Hematopoietic multipotent progenitor cell treated with erythropoietin and hydrocortisone succinate and interleukin-3 and kit ligand, for 6 days (in vitro differentiated cells): Measurements from ENCODE around the gene FRMD4A.

ENCODE experiments used
- DNase-seq: peaks from one replicate; pipeline ENCODE4 v3.0.0-alpha.2; 2015

FRMD4A gene

DNA sequence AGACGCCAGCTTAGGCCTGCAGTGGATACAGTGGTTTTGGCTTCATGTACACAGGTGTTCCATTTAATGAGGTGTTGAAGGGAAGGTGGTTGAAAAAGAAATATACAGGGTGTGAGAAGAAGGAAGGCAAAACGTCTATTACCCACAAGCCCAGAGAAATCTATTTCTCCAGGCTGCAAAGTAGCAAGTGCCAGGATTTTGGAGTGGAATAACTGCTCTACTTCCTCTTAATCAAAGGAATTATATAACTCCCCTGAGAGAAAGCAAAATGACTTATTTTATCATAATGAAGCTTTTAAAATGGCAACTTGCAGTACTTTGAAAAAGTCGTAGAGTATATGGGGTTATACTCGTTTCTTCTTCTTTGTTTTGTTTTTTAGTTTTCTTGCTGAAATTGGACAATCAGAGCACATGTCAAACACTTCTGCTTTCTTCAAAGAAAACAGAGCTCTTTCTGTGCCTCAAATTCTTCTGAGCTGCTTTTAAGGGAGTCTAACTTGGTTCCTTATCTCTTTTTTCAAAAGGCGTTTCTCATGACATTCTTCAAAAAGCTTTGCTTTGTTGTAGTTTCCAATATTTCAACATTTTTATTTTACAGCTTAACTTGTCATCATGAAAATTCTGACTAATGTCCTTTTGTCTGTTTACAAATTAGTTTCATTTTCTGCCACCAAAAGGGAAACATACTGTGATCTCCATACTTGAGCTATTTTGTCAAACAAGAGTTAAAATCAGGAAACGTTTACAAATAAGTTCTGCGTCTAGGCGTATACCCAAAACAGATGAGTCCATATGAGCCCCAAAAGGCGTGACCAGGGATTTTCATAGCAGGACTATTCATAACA lies 289.7 kb downstream of the FRMD4A start:
- DNase-seq, result no peak

DNA sequence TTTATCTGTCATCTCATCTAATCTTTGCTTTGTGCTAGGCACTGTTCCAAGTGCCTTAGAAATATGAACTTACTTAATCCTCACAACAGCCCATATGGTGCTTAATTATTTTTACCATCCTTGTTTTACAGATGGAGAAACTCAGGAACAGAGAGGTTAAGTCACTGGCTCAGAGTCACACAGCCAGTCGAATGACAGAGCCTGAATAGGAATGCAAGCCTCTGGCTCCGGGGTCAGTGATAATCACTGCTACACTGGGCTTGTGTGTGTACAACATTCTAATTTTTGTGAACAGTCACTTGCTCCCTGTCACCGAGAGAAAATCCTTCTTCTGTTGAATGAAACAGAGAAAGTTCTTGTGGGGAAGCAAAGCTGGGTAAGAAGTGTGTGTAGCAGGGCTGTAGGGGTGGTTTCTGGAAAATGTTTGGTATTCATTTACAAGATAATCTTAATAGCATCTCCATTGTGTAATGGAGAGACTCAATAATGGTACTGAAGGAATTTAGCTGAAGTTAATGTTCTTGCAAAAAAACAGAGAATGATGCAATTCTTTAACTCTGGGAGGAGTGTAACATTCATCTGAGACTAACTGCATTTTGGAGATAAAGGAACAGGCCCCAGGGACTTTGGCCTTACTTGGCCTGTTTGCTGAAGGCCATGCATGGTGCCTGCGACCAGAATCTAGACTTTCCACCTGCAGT lies 290.6 kb downstream of the FRMD4A start:
- no peak for DNase-seq

DNA sequence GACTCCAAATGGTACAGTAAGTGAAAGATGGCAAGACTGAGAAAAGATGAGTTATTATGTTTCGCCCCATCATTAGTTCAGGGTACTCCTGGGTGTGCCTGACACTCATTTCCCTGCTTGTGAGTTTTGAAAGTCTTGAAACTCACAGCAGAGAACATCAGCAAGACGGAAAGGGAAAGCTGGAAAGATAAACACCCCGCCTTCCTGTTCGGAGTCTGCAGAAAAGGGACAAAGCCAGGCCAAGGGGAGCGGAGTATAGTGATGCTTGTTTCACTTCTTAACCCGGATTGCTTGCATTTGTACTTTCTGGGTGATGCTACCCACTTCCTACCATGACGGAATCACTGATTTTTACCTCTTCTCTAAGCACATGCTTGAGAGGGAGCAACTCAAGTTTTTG lies 294.5 kb downstream of the FRMD4A start:
- DNase-seq, result no peak

DNA sequence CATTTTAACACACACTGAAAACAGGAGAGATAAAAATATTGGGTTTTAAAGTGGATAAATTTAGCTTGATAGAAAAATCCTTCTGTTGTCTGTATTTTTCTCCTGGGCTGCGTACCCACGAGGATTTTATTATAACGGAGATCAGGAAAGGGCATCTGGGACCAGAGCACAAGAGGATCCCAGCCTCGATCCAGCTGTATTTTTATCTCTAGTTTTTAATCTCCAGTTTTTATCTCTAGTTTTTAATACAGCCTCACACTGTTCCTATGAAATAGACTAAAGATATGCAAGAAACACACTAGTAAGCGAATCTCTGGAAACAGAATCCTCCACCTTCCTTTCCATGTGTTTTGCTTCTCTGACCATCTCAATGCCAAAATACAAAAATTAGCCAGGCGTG lies 295.2 kb downstream of the FRMD4A start:
- DNase-seq, result no peak

DNA sequence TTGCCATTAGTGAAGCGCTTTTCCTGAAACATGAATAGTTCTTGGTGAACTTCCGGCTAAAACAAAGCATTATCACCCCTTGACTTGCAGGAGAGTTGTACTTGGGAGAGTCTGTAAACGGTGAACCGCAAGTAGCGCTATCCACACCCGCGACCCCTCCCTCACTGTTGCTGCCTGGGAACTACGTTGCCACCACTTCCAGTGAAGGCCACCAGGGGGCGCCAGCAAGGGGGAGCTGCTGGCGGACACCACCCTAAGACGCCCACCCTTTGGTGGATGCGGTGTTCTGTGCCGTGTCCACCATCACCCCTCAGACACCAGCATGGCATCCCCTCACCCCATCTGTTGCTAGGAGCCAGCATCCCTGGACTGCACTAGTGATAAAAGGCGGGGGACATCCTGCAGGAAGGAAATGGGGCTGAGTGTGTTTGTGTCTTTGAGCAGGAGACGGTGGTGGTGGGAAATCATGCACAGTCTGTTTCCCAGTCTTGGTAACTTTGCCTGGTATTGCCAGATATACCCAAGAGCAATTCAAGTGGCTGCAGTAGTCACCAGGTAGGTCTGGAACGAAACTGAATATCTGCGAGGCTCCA lies 298.2 kb downstream of the FRMD4A start:
- peak; percentile 30 for DNase-seq

DNA sequence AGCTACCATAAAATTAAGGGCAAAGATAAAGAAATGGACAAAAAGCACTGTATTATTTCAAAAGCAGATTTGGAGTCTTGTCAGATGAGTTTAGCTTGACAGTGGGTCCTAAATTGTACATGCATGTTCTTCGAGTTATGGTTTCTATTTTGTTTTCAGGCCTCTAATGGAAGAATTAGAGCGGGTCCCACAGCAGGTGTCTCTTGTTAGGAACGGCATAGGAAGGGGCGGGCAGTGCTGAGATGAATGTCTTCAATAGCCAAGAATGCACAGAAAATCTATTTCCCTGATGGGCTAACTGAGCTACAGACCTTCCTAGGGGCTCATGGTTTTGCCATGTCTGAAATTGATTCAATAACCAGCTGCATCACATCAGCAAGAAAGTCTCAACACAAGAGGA lies 304.4 kb downstream of the FRMD4A start:
- no peak for DNase-seq

DNA sequence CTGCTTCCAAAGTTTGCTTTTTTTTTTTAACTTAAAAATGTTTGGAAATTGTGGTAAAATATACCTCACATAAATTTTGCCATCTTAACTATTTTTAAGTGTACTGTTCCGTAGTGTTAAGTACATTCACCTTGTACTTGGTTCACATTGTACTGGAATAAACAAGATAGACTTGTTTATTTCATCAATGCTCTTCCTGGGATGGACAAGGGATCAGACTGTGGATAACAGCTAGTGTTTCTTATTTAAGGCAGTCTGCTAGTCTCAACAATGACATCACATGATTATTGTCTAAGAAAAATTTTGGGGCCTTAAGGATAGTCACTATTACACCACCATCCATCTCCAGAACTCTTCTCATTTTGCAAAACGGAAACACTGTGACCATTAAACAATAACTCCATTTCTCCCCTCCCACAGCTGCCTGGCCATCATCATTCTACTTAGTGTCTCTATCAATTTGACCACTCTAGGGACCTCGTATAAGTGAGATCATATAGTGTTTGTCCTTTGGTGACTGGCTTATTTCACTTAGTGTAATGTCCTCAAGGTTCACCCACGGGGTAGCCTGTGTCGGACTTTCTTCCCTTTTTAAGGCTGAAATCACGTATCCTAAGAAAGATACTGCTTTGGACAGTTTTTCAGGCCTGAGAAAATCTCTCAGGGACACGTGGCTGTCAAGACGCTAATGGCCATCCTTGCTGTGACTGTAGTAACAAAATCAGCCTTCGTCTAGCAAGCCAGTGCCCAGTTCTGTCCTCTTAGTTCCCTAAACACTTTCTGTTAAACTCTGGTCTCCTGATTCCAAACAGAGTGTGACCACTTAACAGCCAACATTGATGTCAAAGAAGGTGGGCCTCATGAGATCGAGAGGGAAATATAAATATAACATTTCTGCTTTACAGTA lies 305.2 kb downstream of the FRMD4A start:
- DNase-seq, result no peak

DNA sequence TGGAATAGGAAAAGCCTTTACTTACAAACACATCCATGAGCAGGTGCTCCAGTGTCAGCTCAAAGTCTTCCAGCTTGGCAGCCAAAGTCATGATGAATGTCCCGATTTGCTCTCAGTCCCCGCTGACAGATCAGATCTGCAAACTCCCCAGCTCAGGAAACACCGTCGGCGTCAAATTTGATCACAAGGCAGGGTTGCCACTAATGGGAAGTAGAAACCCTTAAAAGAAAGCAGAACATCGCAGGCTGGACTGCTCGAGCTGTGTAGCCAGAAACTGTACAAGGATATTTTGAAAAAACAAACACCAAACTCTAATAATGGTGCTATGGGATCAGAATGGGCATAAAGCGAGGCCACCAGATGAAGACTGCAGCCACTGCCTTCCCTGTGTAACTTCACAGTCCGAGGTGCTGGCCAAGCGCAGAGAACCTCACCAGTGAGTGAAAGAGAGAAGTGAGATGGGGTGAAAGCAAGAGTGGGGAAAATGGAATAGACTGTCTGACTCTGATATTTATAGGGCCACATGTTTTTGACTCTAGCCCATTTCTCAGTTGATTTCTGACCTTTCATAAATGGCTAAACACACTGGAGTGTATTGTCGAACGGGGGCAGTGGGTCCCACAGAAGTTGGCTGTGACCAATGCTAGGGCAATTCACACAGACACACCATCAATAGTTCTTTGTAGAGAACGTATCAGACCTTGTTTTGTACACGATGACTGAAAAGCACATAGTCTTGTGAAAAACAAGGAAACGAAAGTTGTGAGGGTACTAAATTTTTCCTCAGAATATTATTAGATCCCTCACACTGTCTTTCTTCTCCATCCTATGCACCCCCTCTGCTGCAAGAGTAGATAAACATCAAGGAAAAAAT lies 306.2 kb downstream of the FRMD4A start:
- no peak for DNase-seq

DNA sequence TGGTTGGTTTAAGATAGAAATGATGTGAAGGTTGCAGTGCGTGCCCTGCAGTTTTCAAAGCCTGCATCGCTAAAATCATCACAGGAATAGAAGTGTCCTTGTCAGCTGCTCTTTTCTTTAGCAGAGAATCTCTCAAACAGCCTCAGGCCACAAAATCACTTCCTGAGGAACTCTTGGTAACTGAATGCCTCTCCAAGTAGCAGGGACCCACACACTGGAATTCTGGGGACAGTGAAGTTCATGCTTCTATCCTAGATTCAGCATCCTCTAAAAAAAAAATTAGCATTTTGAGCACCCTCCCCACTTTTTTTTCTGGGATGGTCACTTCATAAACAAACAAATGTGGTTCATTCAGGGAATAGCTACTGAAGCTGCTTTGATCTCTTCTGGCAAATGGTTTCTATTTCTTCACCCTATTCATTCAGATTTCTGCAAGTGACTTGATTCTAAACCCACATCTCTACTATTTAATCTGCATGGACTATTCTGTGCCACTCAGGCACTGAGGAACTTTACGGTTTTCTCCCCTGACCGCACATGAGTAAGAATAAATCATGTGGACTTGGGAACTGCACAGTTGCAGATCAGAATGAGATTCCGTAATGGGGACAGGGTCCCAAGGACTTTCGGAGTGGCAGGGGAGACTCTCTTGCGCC lies 306.9 kb downstream of the FRMD4A start:
- DNase-seq, result no peak

DNA sequence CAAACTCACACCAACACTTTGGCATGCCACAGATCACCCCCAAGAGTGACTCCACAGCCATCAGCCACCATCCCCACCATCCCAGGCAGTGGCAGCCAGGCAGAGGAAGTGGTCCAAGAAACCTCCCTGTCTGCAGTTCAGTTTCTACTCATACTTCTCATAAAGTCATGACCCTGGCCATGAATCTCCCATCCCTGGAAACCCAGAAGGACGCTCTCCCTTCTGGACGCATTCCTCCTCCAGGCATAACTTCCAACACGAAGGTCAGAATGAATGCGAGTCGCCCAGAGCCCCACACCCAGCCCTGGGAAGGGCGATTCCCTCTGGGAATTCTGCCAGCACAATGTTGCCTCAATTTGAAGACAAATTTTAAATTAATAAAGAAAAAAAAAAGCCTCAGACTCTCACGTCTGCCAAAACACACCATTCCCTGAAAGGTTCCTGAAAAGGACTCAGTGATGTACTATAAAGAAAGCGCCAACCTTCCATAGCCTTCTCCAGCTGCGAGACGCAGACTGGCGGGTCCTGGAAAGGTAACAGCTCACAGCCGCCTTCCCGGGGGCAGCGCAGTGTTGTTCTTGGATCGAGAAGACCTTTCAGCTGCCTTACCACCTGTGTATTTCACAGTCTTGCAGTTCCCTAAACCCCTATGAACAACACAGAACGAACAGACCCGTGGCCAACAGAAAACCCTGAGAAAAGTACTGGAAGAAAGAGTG lies 307.6 kb downstream of the FRMD4A start:
- no peak for DNase-seq

DNA sequence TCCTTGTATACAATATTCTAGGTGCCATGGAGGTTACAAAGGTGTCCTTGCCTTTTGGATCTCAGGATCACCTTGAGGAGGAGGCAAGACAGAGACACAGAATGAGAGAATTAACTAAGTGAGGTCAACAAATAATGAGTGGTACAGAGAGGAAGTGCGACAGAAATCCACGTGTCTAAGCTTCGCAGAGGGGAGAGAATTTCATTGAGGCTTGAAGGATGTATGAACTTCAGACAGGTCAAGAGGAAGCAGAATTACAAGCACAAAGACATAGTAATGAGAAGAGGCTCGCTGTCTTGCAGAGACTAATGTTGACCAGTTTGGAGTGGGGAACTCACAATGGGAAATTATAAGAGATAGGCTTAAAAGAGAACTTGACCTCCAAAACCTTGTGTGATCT lies 308.7 kb downstream of the FRMD4A start:
- DNase-seq, result no peak

DNA sequence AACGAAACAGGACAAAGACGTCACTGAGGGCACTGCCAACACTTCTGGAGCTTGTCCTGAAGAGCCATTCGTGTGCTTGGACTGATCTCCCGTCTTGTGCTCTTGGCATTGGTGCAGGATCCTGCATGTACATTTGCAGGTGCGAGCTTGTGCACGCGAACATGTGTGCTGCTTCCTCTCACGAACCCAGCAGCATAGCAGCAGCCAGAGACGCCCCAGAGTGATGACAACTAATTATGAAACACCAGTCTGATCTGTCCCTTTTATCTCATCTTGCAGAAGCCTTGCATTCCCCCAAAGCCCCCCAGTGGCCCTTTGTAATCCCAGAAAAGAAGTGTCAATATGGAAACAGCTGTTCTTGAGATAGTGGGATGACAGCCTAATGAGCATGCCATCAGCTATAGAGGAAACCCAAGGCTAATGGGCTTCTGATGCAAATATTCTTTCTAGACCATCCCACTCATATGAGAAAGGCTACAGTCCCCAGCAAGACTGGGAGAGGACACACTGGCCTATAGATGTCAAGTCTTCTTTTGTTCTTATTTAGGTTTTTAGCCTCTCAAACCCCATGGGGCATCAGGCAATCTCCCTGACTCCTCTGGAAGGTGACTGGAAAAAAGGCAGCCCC lies 310.6 kb downstream of the FRMD4A start:
- no peak for DNase-seq

DNA sequence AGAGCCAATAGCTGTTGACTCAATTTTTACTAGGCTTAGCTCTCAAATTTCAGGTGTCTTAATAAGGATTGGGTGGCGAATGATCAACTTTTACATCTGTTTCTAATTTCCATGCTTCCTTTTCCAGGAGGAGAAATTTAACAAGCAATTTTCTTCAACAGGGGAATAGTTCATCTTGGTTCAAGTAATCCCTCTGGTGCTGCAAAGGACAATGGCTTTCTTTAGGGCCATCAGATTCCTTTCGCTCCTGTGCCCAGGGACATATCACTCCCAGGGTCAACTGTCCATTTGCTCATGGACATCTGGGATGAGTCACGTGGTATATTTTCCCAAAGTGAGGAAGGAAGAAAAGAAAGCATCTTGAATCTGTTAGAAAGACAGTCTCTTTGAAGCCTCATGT lies 313.3 kb downstream of the FRMD4A start:
- no peak for DNase-seq

DNA sequence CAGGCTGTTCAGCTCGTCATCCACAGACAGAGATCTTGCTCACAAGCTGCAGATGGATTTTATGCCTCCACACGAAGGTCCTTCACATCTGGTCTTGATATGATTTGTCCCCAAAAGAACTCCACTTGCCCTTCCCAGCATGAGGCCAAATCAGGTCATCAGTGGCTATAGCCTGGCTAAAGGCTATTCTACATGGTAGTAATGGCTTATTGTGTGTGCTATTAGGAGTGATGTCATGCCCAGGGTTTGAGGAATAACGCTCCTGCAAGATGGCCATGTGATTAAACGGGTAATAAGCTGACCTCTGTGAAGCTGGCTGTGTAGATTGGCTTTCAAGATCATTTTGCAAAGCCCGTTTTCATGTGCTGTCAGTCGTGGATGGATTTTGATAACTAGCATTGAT lies 313.8 kb downstream of the FRMD4A start:
- no peak for DNase-seq

DNA sequence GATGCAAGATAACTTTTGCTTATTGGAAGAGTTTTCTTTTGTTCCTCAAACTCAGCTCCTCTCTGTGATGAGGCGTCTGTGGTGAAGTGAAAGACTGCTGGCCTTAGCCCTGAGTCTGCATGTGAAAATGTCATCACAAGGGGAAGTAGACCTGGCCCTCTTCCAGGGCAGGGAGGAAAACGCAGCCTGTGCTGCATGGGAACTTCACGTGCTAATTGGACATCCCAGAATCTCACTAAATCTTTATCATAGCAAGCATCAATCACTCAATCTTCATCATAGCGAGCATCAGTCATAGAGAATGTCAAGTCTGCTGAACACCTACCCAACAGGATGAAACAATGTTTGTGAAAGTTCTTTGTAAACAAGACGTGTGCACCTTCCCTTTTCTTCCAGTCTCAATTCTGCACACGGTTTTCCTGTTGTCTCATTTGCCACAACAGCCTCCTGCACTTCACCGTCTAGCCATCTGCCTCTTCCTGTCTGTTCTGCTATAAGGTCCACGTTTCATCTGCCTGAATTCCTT lies 314.6 kb downstream of the FRMD4A start:
- no peak for DNase-seq

DNA sequence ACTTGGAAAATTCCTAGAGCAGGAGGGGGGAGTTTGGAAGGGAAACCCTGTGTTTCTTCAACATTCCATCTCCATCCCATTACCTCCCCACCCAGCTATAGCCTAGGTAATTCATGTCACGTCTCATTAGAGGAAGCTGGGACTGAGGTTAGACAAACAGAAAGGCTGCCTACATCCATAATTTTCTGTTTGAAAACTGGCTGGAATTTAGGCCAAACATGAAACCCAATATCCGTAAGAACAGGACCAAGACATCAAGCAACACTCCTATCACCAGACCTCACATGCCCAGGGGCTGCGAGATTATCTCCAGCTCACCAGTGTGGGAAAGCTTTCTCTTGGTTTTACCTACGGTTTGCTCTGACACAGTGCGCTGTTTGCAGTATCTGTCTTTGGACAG lies 316.3 kb downstream of the FRMD4A start:
- DNase-seq, result no peak

DNA sequence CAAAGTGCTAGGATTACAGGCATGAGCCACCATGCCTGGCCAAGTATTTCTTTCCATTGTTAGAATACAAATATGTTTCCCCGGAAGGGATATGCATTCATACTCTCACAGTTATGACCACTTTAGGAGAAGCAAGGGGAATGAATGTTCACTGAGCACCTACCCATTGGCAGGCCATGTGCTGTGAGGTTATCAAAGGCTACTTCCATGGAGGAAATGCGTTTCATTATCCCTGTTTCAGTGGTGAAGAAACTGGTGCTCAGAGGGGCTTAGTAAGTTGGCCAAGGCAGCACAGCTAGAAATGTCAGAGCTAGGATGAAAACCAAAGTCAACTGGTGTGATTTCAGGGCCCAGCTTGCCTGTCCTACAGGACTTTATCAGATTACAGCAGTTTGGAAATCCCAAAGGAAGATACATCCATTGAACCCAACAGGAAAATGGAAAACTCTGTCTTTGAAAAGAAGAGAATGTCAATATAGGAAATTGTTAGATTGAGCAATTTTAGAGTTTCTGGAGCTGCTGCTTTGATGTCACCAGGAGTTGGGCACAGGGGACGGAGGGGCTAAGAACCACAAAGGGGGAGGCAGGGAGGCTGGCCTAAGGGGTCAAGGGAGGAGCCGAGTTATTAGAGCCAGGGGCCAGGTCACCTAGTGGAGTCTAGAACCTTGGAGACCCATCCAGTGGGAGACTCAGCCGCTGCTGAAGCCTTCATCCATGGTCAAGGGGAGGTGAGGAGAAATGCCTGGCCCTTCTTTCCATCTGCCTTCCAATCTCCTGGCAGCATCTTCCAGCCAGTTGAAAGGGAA lies 319.8 kb downstream of the FRMD4A start:
- DNase-seq, result no peak

DNA sequence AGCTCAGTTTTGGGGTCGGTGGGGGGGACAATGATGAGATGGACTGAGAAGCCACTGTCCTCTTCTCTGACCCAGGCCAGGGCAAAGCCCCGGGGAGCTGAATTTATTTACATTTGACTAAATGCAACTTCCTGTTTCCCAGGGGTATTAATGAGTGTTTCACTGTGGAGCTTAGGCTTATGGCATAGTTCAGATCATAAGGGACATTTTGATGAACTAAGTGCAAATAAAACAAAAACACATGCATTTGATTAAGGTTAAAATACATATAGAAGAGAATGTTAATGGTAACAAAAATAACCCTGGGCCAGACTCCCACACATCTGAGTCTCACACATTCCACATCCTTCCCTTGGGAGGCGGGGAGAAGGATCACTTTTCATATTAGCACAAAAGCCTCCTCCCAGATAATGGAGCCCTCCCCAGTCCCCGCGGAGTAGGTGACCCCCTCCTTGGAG lies 320.6 kb downstream of the FRMD4A start:
- DNase-seq, result no peak
